K562 (cell line): Measurements from ENCODE around the gene MGAT4D. TPM values are rescaled to one million over a fixed set of nuclear protein-coding genes. Genes with fewer than 3 reads are reported as not detected.
A peak's percentile ranks its signal among the peaks of the same experiment; 100 is the strongest.

ENCODE experiments used
- BCLAF1 ChIP-seq, 2 experiments: fragments of 450-650 bp in 1 of 2; IDR thresholded peaks; 2 replicates each; pipeline ENCODE4 v1.6.1; 2011 to 2017; ENCODE audit warnings: low read depth in 2 of 2, antibody characterized with exemption in 1 of 2, borderline replicate concordance in 1 of 2, low read length in 1 of 2, mild to moderate bottlenecking in 1 of 2, mixed read lengths in 1 of 2; ENCODE audit not compliant: control insufficient read depth in 1 of 2
- CBFA2T3 ChIP-seq: fragments of 450-650 bp; IDR thresholded peaks from 2 replicates; pipeline ENCODE4 v1.6.1; 2017
- CCNT2 ChIP-seq: IDR thresholded peaks from 2 replicates; pipeline ENCODE4 v1.6.1; 2011; ENCODE audit warnings: borderline replicate concordance, low read depth, mild to moderate bottlenecking, moderate library complexity, mixed read lengths, low read length; ENCODE audit not compliant: insufficient read length; ENCODE audit errors: extremely low read depth
- CREM ChIP-seq: IDR thresholded peaks from 2 replicates; pipeline ENCODE4 v1.6.1; 2014; ENCODE audit warnings: antibody characterized with exemption, low read depth
- EHMT2 ChIP-seq: fragments of 450-650 bp; IDR thresholded peaks from 2 replicates; pipeline ENCODE4 v1.6.1; 2018; ENCODE audit warnings: antibody characterized with exemption
- GTF2B ChIP-seq: IDR thresholded peaks from 2 replicates; pipeline ENCODE4 v1.6.1; 2011; ENCODE audit not compliant: insufficient read length; ENCODE audit errors: extremely low read depth
- KLF13 ChIP-seq: fragments of 450-650 bp; IDR thresholded peaks from 2 replicates; pipeline ENCODE4 v1.6.1; 2016; ENCODE audit warnings: missing genetic modification characterization, low read depth, mild to moderate bottlenecking, missing compliant biosample characterization, moderate library complexity, borderline replicate concordance
- MAZ ChIP-seq, 2 experiments: fragments of 450-650 bp in 1 of 2; sonication (generic) in 1 of 2; formaldehyde crosslinking; IDR thresholded peaks in 1 of 2; conservative IDR thresholded peaks in 1 of 2; 2 replicates each; pipeline versions ENCODE4 v1.4.0 to v1.5.0; 2020; ENCODE audit warnings: mild to moderate bottlenecking in 1 of 2, missing genetic modification reagents in 1 of 2
- NFE2 ChIP-seq: IDR thresholded peaks from 2 replicates; pipeline ENCODE4 v1.6.1; 2014; ENCODE audit warnings: antibody characterized with exemption, low read depth
- OTX1 ChIP-seq: fragments of 450-650 bp; formaldehyde crosslinking; IDR thresholded peaks from 2 replicates; pipeline ENCODE4 v1.4.0; 2022; ENCODE audit warnings: mild to moderate bottlenecking
- POLR2H ChIP-seq: IDR thresholded peaks from 2 replicates; pipeline ENCODE4 v1.6.1; 2016; ENCODE audit warnings: missing genetic modification characterization, low read depth, mild to moderate bottlenecking, control low read depth, missing compliant biosample characterization, moderate library complexity
- RBM14 ChIP-seq: fragments of 200-400 bp; formaldehyde crosslinking; IDR thresholded peaks from 2 replicates; pipeline ENCODE4 v1.6.1; 2018; ENCODE audit warnings: low read depth, mild to moderate bottlenecking, low read length, moderate library complexity, borderline replicate concordance; ENCODE audit not compliant: insufficient read depth
- SIN3A ChIP-seq, 2 experiments: fragments of 150-350 bp in 1 of 2; IDR thresholded peaks; 2 replicates each; pipeline ENCODE4 v1.6.1; 2011 to 2016; ENCODE audit warnings: borderline replicate concordance in 2 of 2, low read depth in 2 of 2, low read length in 2 of 2, mild to moderate bottlenecking in 2 of 2, moderate library complexity in 2 of 2; ENCODE audit not compliant: control insufficient read depth in 1 of 2
- SNRNP70 ChIP-seq: fragments of 200-400 bp; formaldehyde crosslinking; optimal IDR thresholded peaks from 2 replicates; pipeline ENCODE3; 2017; ENCODE audit warnings: low read depth, low read length
- SREBF2 ChIP-seq: sonication (generic); formaldehyde crosslinking; IDR thresholded peaks from 2 replicates; pipeline ENCODE4 v1.4.0; 2020; ENCODE audit warnings: mild to moderate bottlenecking, missing genetic modification reagents
- TAF1 ChIP-seq: IDR thresholded peaks from 2 replicates; pipeline ENCODE4 v1.6.1; 2011; ENCODE audit warnings: mild to moderate bottlenecking, low read length, moderate library complexity; ENCODE audit not compliant: insufficient read depth, control insufficient read depth, severe bottlenecking; ENCODE audit errors: extremely low read depth
- TEAD1 ChIP-seq, 2 experiments: fragments of 450-650 bp in 1 of 2; sonication (generic) in 1 of 2; formaldehyde crosslinking; IDR thresholded peaks; 2 replicates each; pipeline versions ENCODE4 v1.4.0 to v1.8.0; 2020 to 2022; ENCODE audit warnings: mild to moderate bottlenecking in 2 of 2, missing genetic modification reagents in 1 of 2
- TRIM24 ChIP-seq, 2 experiments: fragments of 450-650 bp; IDR thresholded peaks; 2 replicates each; pipeline ENCODE4 v1.6.1; 2016
- U2AF1 ChIP-seq: fragments of 200-400 bp; formaldehyde crosslinking; optimal IDR thresholded peaks from 2 replicates; pipeline ENCODE3; 2017; ENCODE audit warnings: mild to moderate bottlenecking, low read depth, low read length, moderate library complexity
- ZBTB26 ChIP-seq: fragments of 450-650 bp; formaldehyde crosslinking; IDR thresholded peaks from 2 replicates; pipeline ENCODE4 v1.4.0; 2022; ENCODE audit warnings: missing genetic modification characterization
- ZFX ChIP-seq: sonication (generic); formaldehyde crosslinking; IDR thresholded peaks from 2 replicates; pipeline ENCODE4 v1.8.0; 2022; ENCODE audit warnings: mild to moderate bottlenecking, missing genetic modification reagents, moderate library complexity
- ZNF253 ChIP-seq: fragments of 250-450 bp; sonication (Bioruptor Pico); conservative IDR thresholded peaks from 2 replicates; pipeline ENCODE4 v1.6.1; 2021; ENCODE audit warnings: mild to moderate bottlenecking
- polyA plus RNA-seq, 8 experiments: library from polyadenylated mRNA; depleted of rRNA in 4 of 8; stranded (reverse) in 5 of 8; unstranded in 3 of 8; fragments of >200 nt; fragmentation: Nextera tagmentation in 2 of 8; fragmentation: Illumina TruSeq in 1 of 8; extraction: Ambion mirVana in 2 of 8; extraction: Trizol in 1 of 8; gene quantifications; 2 replicates each; pipeline versions ENCODE4 v1.2.1 to v1.2.3, GENCODE V29; 2011 to 2014; ENCODE audit warnings: inconsistent platforms in 1 of 8, missing spikeins in 1 of 8
- total RNA-seq, 7 experiments: library from RNA; depleted of rRNA in 6 of 7; stranded (reverse); fragments of >200 nt in 6 of 7; fragmentation: Illumina TruSeq in 2 of 7; extraction: Trizol in 2 of 7; gene quantifications; 2 replicates each; pipeline versions ENCODE4 v1.2.1 to v1.2.3, GENCODE V29; 2011 to 2021; ENCODE audit warnings: low replicate concordance in 1 of 7

Gene MGAT4D
- total and polyA plus RNA-seq, 9 of the 15 experiments (the other 6 are each of a cell fraction or from before 2014, with no cell fraction given): not detected

- TF ChIP-seq SIN3A (IDR thresholded peaks at IDR 0.05; ENCODE audit: borderline replicate concordance in 2 of 2, control insufficient read depth in 1 of 2, low read depth in 2 of 2, low read length in 2 of 2) (peak; percentile 33 to 64; a peak in 3 of 4 replicates), GTF2B (no peak), TEAD1 (CRISPR knock-in tag; IDR thresholded peaks at IDR 0.05) (peak in 1 of 2 experiments; percentile 44; a peak in 1 of 4 replicates), BCLAF1 (IDR thresholded peaks at IDR 0.05; ENCODE audit: borderline replicate concordance in 1 of 2, control insufficient read depth in 1 of 2, low read depth in 2 of 2, low read length in 1 of 2) (no peak), SREBF2 (CRISPR knock-in tag) (no peak), OTX1 (CRISPR knock-in tag) (no peak), MAZ (CRISPR knock-in tag; conservative IDR thresholded peaks at IDR 0.05 in 1 of 2, IDR thresholded peaks at IDR 0.05 in 1 of 2) (peak; percentile 86 to 98), NFE2 (no peak), TAF1 (peak; percentile 68), TRIM24 (IDR thresholded peaks at IDR 0.05) (peak in 1 of 2 experiments; percentile 77; a peak in 2 of 4 replicates), ZFX (CRISPR knock-in tag) (peak; percentile 79), ZBTB26 (CRISPR knock-in tag) (no peak), ZNF253 (CRISPR knock-in tag) (no peak), CCNT2 (peak; percentile 41), KLF13 (peak; percentile 81; the same call in 1 of the 2 replicates), U2AF1 (no peak), POLR2H (0 out of 2 replicates have a peak, but pooled peaks have one; percentile 34), CBFA2T3 (no peak), RBM14 (no peak), CREM (peak; percentile 51), EHMT2 (no peak), SNRNP70 (no peak)
Measured at GRCh38 chr4:140523857-140524742, 26.0 kb upstream of the MGAT4D start, which contains the start of gene ELMOD2 (continued).
